Karpas-422 (cell line): ENCODE data around the gene PTPRG. TPM values are rescaled to one million over a fixed set of nuclear protein-coding genes. Genes with fewer than 3 reads are reported as not detected.

Experiments used
- DNase-seq: peaks from one replicate; pipeline ENCODE4 v3.0.0-alpha.2; 2015
- H2AFZ ChIP-seq: fragments of 200-600 bp; sonication (generic); 2 replicates; pipeline ENCODE4 v1.6.1; 2014; ENCODE audit warnings: antibody characterized with exemption, low read length, mixed read lengths
- H3K27ac ChIP-seq: fragments of 200-600 bp; sonication (generic); 2 replicates; pipeline ENCODE4 v1.5.1; 2014; ENCODE audit warnings: mild to moderate bottlenecking, low read length, moderate library complexity
- H3K27me3 ChIP-seq: fragments of 200-600 bp; sonication (generic); 2 replicates; pipeline ENCODE4 v1.6.1; 2014; ENCODE audit warnings: low read length, mixed read lengths
- H3K36me3 ChIP-seq: fragments of 200-600 bp; sonication (generic); 2 replicates; pipeline ENCODE4 v1.6.1; 2014; ENCODE audit warnings: low read length, mixed read lengths; ENCODE audit not compliant: insufficient read depth
- H3K4me1 ChIP-seq: fragments of 200-600 bp; sonication (generic); 2 replicates; pipeline ENCODE4 v1.6.1; 2014; ENCODE audit warnings: mild to moderate bottlenecking, low read length, mixed read lengths
- H3K4me2 ChIP-seq: fragments of 200-600 bp; sonication (generic); 2 replicates; pipeline ENCODE4 v1.6.1; 2014; ENCODE audit warnings: low read length, low read depth, mild to moderate bottlenecking; ENCODE audit not compliant: poor library complexity, severe bottlenecking
- H3K4me3 ChIP-seq: fragments of 200-600 bp; sonication (generic); 2 replicates; pipeline ENCODE4 v1.5.1; 2014; ENCODE audit warnings: mild to moderate bottlenecking, antibody characterized with exemption, low read length, mixed read lengths
- H3K79me2 ChIP-seq: fragments of 200-600 bp; sonication (generic); 2 replicates; pipeline ENCODE4 v1.6.1; 2014; ENCODE audit warnings: mild to moderate bottlenecking, low read length, mixed read lengths
- H3K9ac ChIP-seq: fragments of 200-600 bp; sonication (generic); 2 replicates; pipeline ENCODE4 v1.6.0; 2014; ENCODE audit warnings: low read length
- H3K9me2 ChIP-seq: fragments of 200-600 bp; sonication (generic), shearing (Covaris generic); replicated peaks from 2 replicates; pipeline ENCODE4 v1.6.0; 2014; ENCODE audit warnings: mild to moderate bottlenecking, low read length, moderate library complexity; ENCODE audit not compliant: insufficient read depth
- H3K9me3 ChIP-seq: fragments of 300-700, 200-600 bp; sonication (generic); 2 replicates; pipeline ENCODE4 v1.6.1; 2014; ENCODE audit warnings: low read length, mixed read lengths
- H4K20me1 ChIP-seq: fragments of 200-600 bp; sonication (generic); 2 replicates; pipeline ENCODE4 v1.6.1; 2014; ENCODE audit warnings: mild to moderate bottlenecking, antibody characterized with exemption, low read length, low read depth; ENCODE audit not compliant: insufficient read depth
- total RNA-seq: library from RNA; depleted of rRNA; stranded (reverse); fragments of >200 nt; shearing (Covaris generic); gene quantifications from 2 replicates; pipeline ENCODE4 v1.2.3, GENCODE V29; 2014; ENCODE audit warnings: low replicate concordance

PTPRG gene
- total RNA-seq, 1 experiment from 2014 or later, result not detected

DNA sequence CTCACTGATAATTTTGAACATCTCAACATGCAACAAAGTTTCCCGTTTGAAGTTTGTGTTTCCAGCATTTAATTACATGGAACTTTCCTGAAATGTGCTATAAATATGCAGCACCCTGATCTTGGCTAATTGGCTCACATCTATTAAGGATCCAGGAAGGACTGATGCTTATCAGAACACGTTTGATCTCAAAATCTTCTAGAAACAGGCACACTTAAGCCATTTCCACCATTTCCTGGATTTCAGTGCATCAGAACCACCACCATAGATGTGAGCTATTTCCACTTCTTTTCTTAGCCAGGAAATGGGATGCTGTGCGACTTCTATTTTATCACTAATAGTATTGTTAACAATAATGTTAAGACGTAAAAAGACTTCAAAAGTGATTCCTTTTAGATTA lies 583.1 kb downstream of the PTPRG start:
- Histone ChIP-seq H3K79me2 (no peaks in the 10 kb centered on the region), H3K27me3 (no peaks in the 10 kb centered on the region), H3K9ac (no peak overlapping the region), H4K20me1 (no peaks in the 10 kb centered on the region), H3K4me1 (no peaks in the 10 kb centered on the region), H3K4me3 (no peak overlapping the region), H3K36me3 (no peaks in the 10 kb centered on the region), H3K9me2 (no peaks in the 10 kb centered on the region), H3K9me3 (no peaks in the 10 kb centered on the region), H2AFZ (no peak overlapping the region), H3K4me2 (no peak overlapping the region), H3K27ac (no peak overlapping the region)
- no peak for DNase-seq

DNA sequence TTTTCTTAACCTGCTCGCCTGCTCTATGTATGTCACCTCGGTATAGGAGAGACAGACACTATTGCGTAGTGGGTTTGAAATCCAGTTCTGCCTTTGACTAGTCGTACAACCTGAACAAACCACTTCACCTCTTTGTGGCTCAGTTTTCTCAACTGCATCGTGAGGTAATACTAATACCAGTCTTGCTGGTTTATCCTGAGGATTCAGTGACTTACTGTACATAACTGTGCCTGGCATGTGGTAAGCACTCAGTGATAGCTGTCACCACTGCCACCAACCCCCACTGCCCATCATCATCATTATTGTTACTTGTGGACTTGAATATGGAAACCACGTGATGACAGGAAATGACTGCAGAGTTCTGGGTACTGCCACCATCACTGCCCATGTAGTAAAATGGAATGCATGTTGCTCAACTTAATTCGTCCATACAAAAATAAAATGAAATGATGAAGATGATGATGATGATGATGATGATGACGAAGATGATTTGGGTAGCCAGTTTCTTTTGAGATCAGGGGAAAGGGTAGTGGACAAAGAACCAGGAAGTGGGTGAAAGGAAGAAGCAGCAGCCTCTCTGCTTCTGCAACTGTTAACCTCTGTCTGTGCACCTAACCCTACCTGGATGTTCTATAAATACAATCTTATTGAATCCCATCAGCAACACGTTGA lies 583.9 kb downstream of the PTPRG start:
- Histone ChIP-seq H4K20me1 (no peaks in the 10 kb centered on the region), H2AFZ (no peak overlapping the region), H3K27ac (no peak overlapping the region), H3K27me3 (no peaks in the 10 kb centered on the region), H3K79me2 (no peaks in the 10 kb centered on the region), H3K36me3 (no peaks in the 10 kb centered on the region), H3K9me2 (no peaks in the 10 kb centered on the region), H3K4me2 (no peak overlapping the region), H3K9me3 (no peaks in the 10 kb centered on the region), H3K4me3 (no peak overlapping the region), H3K9ac (no peak overlapping the region), H3K4me1 (no peaks in the 10 kb centered on the region)
- no peak for DNase-seq

DNA sequence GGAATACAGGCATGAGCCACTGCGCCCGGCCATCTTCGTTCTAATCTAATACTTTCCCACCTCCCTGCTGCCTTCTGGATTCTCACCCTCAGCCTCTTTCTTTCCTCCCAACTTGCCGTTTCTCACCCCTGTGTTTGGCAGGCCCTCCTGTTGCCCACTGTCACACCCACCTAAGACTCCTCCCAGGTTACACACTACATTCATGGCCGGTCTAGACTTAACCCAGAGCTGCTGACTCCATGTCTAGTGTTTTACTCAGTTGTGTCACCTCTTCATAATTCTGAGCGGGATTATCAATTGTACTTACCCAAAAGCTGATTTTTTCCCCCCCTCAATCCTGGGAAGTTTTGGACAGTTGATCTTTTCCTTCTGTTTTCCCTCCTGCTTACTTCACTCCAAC lies 588.2 kb downstream of the PTPRG start:
- no peak for DNase-seq
- H3K79me2 ChIP-seq, result no peaks in the 10 kb centered on the region

DNA sequence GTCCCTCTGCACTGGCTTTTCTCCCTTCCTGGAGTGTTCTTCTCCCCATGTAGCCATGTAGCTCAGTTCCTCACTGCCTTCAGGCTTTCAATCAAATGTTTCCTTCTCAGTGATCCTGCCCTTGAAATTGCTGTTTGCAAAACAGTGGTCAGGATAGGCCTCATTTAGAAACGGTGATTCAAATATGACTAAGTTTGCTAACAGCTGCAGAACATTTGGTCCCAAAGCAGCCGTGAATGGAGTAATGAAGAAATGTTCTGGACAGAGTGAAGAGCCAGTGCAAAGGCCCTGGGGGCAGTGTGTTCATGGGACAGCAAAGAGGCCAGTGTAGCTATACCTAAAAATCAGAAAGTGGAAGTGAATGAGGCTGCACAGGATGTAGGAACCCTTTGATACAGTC lies 588.6 kb downstream of the PTPRG start:
- Histone ChIP-seq H3K27me3 (no peaks in the 10 kb centered on the region), H3K4me2 (no peak overlapping the region), H3K4me1 (no peaks in the 10 kb centered on the region), H3K4me3 (no peak overlapping the region), H4K20me1 (no peaks in the 10 kb centered on the region), H3K9me2 (no peaks in the 10 kb centered on the region), H2AFZ (no peak overlapping the region), H3K36me3 (no peaks in the 10 kb centered on the region), H3K9ac (no peak overlapping the region), H3K79me2 (no peaks in the 10 kb centered on the region), H3K27ac (no peak overlapping the region), H3K9me3 (no peaks in the 10 kb centered on the region)
- no peak for DNase-seq

More for the DNA sequence above, 588.2 kb downstream of the PTPRG start:
- Histone ChIP-seq H3K4me1 (no peaks in the 10 kb centered on the region), H3K27me3 (no peaks in the 10 kb centered on the region), H3K9me3 (no peaks in the 10 kb centered on the region), H3K36me3 (no peaks in the 10 kb centered on the region), H3K4me2 (no peak overlapping the region), H3K27ac (no peak overlapping the region), H3K9me2 (no peaks in the 10 kb centered on the region), H2AFZ (no peak overlapping the region), H4K20me1 (no peaks in the 10 kb centered on the region), H3K9ac (no peak overlapping the region), H3K4me3 (no peak overlapping the region)

DNA sequence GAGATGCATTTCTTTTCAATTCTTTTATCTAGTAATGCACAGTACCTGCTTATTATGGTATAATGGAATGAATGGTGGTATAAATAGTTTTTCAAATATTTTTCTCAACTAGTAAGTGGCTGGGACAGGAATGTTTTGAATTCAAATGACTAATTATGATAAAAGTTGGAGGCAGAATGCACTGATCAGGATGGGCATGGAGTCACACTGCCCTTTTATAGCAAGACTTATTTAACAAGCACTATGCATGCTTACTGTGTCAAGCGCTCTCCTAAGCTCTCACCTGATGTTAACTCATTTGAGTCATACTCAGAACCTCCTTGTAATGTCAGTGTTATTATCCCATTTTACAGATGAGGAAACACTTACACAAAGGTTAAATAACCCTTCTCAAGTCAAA lies 590.2 kb downstream of the PTPRG start:
- no peak overlapping the region for H3K9ac ChIP-seq
- H3K4me2 ChIP-seq, result no peak overlapping the region
- DNase-seq, result no peak
- no peaks in the 10 kb centered on the region for H3K9me3 ChIP-seq
- no peak overlapping the region for H3K4me3 ChIP-seq
- no peak overlapping the region for H2AFZ ChIP-seq
- H3K36me3 ChIP-seq, result no peaks in the 10 kb centered on the region
- no peaks in the 10 kb centered on the region for H3K27me3 ChIP-seq
- H3K4me1 ChIP-seq, result no peaks in the 10 kb centered on the region
- H3K9me2 ChIP-seq, result no peaks in the 10 kb centered on the region; the same call in 1 of the 2 replicates
- no peaks in the 10 kb centered on the region for H3K79me2 ChIP-seq
- H3K27ac ChIP-seq, result no peak overlapping the region
- no peaks in the 10 kb centered on the region for H4K20me1 ChIP-seq

DNA sequence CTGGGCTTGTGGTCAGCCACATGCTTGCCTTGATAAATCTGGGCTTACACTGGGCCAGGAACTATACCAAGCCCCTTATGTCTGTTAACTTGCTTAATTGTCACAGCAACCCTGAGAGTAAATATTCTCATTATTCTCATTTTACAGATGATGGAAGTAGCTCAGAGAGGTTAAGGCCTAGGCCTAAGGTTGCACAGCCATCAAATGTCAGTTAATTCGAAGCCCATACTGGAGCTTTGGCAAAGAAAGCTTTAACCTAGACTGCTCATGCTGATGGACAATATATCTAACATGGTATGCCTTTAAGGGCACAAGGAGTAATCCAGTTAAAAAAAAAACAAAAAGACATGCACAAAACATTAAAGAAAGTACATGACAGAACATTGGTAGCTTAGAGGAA lies 591.9 kb downstream of the PTPRG start:
- H3K9me2 ChIP-seq, result no peaks in the 10 kb centered on the region; the same call in 1 of the 2 replicates
- H3K9me3 ChIP-seq, result no peaks in the 10 kb centered on the region
- H3K79me2 ChIP-seq, result no peaks in the 10 kb centered on the region
- H3K4me1 ChIP-seq, result no peaks in the 10 kb centered on the region
- no peaks in the 10 kb centered on the region for H3K36me3 ChIP-seq
- no peak for DNase-seq
- H3K4me3 ChIP-seq, result no peak overlapping the region
- H3K27ac ChIP-seq, result no peak overlapping the region
- no peaks in the 10 kb centered on the region for H3K27me3 ChIP-seq
- no peak overlapping the region for H3K4me2 ChIP-seq
- no peak overlapping the region for H2AFZ ChIP-seq
- no peaks in the 10 kb centered on the region for H4K20me1 ChIP-seq
- no peak overlapping the region for H3K9ac ChIP-seq

DNA sequence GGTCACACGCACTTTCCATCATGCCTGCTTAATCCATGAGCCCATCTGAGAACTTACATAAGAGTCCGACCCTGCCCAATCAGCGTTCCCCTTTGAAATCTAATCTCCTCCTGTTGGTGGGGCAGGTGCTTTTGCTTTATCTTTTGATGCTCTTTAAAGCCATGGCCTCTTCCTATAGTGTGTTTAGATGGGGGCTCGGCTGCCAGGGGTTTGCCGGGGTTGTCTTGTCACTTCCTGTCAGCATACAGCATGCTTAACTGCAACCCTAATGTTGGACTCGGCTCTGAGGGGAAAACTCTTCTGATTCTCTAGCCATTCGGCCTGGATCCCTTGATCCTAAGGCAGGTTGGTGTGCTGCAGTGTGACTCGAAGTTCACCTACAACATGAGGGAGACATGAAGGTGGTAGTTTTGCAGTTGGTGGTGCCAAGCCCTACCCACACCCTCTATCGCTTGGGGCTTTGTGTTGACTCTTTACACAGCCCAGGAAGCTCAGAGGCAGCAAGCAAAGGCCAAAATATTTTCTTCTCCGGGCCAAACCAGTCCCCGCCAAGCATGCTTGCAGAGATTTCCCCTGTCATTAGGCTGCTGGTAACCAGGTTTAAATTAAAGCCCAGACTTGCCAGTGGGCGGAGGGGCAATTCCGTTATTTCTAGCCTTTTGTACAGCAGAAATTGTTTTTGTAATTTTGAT lies 593.2 kb downstream of the PTPRG start:
- Histone ChIP-seq H3K79me2 (no peaks in the 10 kb centered on the region), H3K36me3 (no peaks in the 10 kb centered on the region), H3K9me3 (no peaks in the 10 kb centered on the region), H3K27ac (no peak overlapping the region), H3K27me3 (no peaks in the 10 kb centered on the region), H4K20me1 (no peaks in the 10 kb centered on the region), H3K9me2 (no peaks in the 10 kb centered on the region; the same call in 1 of the 2 replicates), H3K4me2 (no peak overlapping the region), H3K4me1 (no peaks in the 10 kb centered on the region), H3K4me3 (no peak overlapping the region), H2AFZ (no peak overlapping the region), H3K9ac (no peak overlapping the region)
- DNase-seq, result no peak

DNA sequence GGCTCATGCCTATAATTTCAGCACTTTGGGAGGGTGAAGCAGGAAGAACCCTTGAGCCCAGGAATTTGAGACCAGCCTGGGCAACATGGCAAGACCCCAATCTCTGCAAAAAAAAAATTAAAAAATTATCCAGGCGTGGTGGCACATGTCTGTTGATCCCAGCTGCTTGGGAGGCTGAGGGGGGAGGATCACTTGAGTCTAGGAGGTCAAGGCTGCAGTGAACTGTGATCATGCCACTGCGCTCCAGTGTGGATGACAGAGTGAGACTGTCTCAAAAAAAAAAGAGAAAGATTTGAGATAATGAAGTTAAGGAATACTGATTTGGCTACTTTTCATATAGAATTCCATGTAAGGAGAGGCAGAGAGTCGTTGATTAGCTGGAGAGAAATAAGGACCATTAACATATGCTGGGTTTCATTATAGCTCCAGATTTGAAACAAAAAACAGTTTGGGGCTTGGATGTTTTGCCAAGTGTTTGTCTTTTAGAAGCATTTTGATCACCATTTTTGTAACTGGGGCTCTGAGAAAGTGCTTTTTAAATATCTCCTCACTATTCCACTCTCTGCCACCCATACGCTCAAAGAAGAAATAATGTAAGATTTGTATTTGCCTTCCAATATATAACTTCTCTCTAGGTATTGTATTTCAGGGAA lies 597.8 kb downstream of the PTPRG start:
- no peaks in the 10 kb centered on the region; the same call in 1 of the 2 replicates for H3K9me2 ChIP-seq
- H3K36me3 ChIP-seq, result no peaks in the 10 kb centered on the region
- H4K20me1 ChIP-seq, result no peaks in the 10 kb centered on the region
- H3K9me3 ChIP-seq, result no peaks in the 10 kb centered on the region
- H2AFZ ChIP-seq, result no peak overlapping the region
- no peaks in the 10 kb centered on the region for H3K4me1 ChIP-seq
- no peak overlapping the region for H3K9ac ChIP-seq
- no peak overlapping the region for H3K4me3 ChIP-seq
- no peaks in the 10 kb centered on the region for H3K79me2 ChIP-seq
- H3K27ac ChIP-seq, result no peak overlapping the region
- H3K4me2 ChIP-seq, result no peak overlapping the region
- no peaks in the 10 kb centered on the region for H3K27me3 ChIP-seq
- no peak for DNase-seq
